Cardiac muscle cell (in vitro differentiated cells and primary cell): Measurements from ENCODE around the gene DRD4. TPM values are rescaled to one million over a fixed set of nuclear protein-coding genes. Genes with fewer than 3 reads are reported as not detected.
"Not testable (repeated sequence)": the region's sequence is repeated elsewhere in the genome, so short reads cannot be mapped to it uniquely, and the experiment has no call there.

Source experiments
- DNase-seq, 2 donors: peaks; one replicate each; pipeline versions ENCODE4 v3.0.0 to v3.0.0-alpha.2; 2010 to 2017; ENCODE audit warnings: low read depth in 1 of 2, low spot score in 1 of 2
- H3K27ac ChIP-seq: fragments of 200-600 bp; sonication (generic); 2 replicates; pipeline ENCODE4 v1.5.1; 2016
- H3K27me3 ChIP-seq: fragments of 200-600 bp; sonication (generic); 2 replicates; pipeline ENCODE4 v1.6.0; 2016; ENCODE audit warnings: control low read depth
- H3K36me3 ChIP-seq: fragments of 200-600 bp; sonication (generic); 2 replicates; pipeline ENCODE4 v1.5.1; 2016; ENCODE audit warnings: control low read depth
- H3K4me1 ChIP-seq: fragments of 200-600 bp; sonication (generic); 2 replicates; pipeline ENCODE4 v1.8.1; 2017; ENCODE audit warnings: low read depth, mild to moderate bottlenecking, mixed run types
- H3K4me3 ChIP-seq: fragments of 200-600 bp; sonication (generic); 2 replicates; pipeline ENCODE4 v1.5.1; 2016; ENCODE audit warnings: mild to moderate bottlenecking
- H3K9me3 ChIP-seq: fragments of 200-600 bp; sonication (generic); 2 replicates; pipeline ENCODE4 v1.5.1; 2017; ENCODE audit warnings: low read depth, mild to moderate bottlenecking, control low read depth
- polyA plus RNA-seq: library from polyadenylated mRNA; unstranded; fragments of >200 nt; fragmentation: Nextera tagmentation; extraction: Ambion mirVana; gene quantifications from 2 replicates; pipeline ENCODE4 v1.2.1, GENCODE V29; 2016
- total RNA-seq: library from RNA; depleted of rRNA; stranded (reverse); fragments of >200 nt; gene quantifications from 2 replicates; pipeline ENCODE4 v1.2.3, GENCODE V29; 2016
- TF ChIP-seq, protein P1 (sequence below): IDR thresholded peaks from 2 replicates; pipeline ENCODE4 v1.5.1; 2012; ENCODE audit warnings: low read depth, mild to moderate bottlenecking, low read length

DRD4 gene
- total and polyA plus RNA-seq, 2 experiments from 2014 or later, result 0.75 to 1.2 TPM

DNA sequence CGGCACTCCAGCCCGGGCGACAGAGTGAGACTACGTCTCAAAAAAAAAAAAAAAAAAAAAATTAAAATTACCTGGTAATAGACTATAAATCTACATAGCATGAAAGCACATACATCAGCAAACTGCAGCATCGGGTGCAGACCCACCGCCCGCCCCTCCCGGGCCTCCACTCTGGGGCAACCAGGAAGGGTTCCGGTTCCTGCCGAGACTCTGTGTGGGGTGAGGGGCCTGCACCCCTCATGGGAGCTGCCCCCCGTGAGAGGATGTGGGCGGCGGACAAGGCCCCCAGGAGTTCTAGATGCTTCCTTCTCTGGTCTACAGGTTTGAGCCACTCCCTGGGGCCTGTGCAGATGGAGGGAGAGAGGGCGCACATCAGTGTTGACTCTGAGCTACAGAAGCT, 9.1 kb downstream of the DRD4 start:
- Histone ChIP-seq H3K9me3 (no peaks in the 10 kb centered on the region), H3K4me1 (no peaks in the 10 kb centered on the region), H3K36me3 (peaks cover 10% of the 10 kb centered on the region), H3K4me3 (no peak overlapping the region), H3K27ac (no peak overlapping the region), H3K27me3 (no peaks in the 10 kb centered on the region)
- DNase-seq, result no peak
- TF ChIP-seq, protein P1, sequence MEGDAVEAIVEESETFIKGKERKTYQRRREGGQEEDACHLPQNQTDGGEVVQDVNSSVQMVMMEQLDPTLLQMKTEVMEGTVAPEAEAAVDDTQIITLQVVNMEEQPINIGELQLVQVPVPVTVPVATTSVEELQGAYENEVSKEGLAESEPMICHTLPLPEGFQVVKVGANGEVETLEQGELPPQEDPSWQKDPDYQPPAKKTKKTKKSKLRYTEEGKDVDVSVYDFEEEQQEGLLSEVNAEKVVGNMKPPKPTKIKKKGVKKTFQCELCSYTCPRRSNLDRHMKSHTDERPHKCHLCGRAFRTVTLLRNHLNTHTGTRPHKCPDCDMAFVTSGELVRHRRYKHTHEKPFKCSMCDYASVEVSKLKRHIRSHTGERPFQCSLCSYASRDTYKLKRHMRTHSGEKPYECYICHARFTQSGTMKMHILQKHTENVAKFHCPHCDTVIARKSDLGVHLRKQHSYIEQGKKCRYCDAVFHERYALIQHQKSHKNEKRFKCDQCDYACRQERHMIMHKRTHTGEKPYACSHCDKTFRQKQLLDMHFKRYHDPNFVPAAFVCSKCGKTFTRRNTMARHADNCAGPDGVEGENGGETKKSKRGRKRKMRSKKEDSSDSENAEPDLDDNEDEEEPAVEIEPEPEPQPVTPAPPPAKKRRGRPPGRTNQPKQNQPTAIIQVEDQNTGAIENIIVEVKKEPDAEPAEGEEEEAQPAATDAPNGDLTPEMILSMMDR, result no peak

DNA sequence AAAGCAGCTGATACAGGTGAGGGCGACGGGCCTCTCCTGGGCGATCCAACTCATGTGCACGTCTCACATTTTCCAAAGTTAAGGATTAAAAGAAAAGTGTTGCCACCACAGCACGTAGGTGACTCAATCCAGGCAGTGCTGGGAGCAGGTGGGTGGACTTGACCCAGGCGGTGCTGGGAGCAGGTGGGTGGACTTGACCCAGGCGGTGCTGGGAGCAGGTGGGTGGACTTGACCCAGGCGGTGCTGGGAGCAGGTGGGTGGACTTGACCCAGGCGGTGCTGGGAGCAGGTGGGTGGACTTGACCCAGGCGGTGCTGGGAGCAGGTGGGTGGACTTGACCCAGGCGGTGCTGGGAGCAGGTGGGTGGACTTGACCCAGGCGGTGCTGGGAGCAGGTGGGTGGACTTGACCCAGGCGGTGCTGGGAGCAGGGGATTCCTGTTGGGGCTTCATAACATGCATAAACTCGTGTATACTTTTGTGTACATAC, 10.6 kb downstream of the DRD4 start:
- H3K9me3 ChIP-seq, H3K4me3 ChIP-seq, H3K27ac ChIP-seq, H3K4me1 ChIP-seq, DNase-seq, H3K27me3 ChIP-seq: not testable (repeated sequence)
- peaks cover 10% of the 10 kb centered on the region for H3K36me3 ChIP-seq

DNA sequence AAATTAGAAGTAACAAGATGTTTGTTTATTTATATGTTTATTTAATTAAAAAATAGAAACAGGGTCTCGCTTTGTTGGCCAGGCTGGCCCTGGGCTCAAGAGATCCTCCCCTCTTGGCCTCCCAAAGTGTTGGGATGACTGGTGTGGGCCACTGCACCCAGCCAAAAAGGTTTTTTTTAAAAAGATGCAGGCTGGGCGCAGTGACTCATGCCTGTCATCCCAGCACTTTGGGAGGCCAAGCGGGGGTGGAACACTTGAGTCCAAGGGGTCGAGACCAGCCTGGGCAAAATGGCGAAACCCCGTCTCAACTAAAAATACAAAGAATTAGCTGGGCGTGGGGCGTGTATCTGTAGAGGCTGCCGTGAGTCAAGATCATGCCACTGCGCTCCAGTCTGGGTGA, 13.4 kb downstream of the DRD4 start:
- Histone ChIP-seq H3K4me1 (no peaks in the 10 kb centered on the region), H3K27ac (no peak overlapping the region), H3K27me3 (no peaks in the 10 kb centered on the region), H3K4me3 (no peak overlapping the region), H3K36me3 (peaks cover 10% of the 10 kb centered on the region), H3K9me3 (no peaks in the 10 kb centered on the region)
- DNase-seq, result no peak
- TF ChIP-seq, protein P1, result no peak

DNA sequence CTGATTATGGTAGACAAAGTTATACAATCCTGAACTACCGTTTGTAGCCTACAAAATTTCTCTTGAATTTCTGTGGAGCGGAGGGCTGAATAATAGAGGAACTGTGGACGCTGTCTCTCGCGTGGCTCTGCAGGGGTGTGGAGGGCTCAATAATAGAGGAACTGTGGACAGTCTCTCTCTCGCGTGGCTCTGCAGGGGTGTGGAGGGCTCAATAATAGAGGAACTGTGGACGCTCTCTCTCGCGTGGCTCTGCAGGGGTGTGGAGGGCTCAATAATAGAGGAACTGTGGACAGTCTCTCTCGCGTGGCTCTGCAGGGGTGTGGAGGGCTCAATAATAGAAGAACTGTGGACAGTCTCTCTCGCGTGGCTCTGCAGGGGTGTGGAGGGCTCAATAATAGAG, 16.1 kb downstream of the DRD4 start:
- H3K9me3 ChIP-seq, H3K27me3 ChIP-seq, H3K4me1 ChIP-seq, H3K4me3 ChIP-seq, H3K27ac ChIP-seq, DNase-seq: not testable (repeated sequence)
- H3K36me3 ChIP-seq, result peaks cover 10% of the 10 kb centered on the region

DNA sequence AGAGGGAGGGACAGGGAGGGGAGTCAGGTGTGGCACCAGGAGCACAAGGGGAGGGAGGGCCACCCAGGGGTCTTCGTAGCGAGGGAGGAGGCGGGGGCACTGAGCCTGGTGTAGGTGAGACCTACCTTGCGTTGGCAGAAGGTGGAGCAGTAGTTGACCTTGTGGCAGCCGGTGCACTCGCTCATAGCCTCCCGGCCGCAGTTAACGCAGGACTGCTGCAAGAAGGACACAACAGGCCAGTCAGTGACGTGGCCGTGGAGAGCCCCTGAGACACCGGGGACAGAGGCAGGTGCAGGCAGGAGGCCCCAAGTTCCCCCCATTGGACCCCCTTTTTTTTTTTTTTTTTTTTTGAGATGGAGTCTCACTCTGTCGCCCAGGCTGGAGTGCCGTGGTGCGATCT, 16.8 kb downstream of the DRD4 start:
- Histone ChIP-seq H3K9me3 (no peaks in the 10 kb centered on the region), H3K27ac (no peak overlapping the region), H3K27me3 (no peaks in the 10 kb centered on the region), H3K4me1 (no peaks in the 10 kb centered on the region), H3K4me3 (no peak overlapping the region), H3K36me3 (peaks cover 10% of the 10 kb centered on the region)
- DNase-seq, result no peak
- TF ChIP-seq, protein P1, result no peak

DNA sequence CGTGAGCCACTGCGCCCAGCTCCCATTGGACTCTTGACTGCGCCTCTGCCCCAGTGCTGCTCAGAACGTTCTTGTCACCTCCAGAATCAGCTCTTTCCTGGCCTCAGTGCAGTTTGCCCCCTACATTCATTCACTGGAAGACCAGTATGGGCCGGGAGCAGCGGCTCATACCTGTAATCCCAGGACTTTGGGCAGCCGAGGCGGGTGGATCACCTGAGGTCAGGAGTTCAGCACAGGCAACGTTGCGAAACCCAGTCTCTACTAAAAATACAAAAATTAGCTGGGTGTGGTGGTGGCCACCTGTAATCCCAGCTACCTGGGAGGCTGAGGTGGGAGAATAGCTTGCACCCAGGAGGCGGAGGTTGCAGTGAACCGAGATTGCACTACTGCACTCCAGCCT, 17.4 kb downstream of the DRD4 start:
- not testable (repeated sequence) for DNase-seq, H3K4me3 ChIP-seq
- peaks cover 10% of the 10 kb centered on the region for H3K36me3 ChIP-seq

DNA sequence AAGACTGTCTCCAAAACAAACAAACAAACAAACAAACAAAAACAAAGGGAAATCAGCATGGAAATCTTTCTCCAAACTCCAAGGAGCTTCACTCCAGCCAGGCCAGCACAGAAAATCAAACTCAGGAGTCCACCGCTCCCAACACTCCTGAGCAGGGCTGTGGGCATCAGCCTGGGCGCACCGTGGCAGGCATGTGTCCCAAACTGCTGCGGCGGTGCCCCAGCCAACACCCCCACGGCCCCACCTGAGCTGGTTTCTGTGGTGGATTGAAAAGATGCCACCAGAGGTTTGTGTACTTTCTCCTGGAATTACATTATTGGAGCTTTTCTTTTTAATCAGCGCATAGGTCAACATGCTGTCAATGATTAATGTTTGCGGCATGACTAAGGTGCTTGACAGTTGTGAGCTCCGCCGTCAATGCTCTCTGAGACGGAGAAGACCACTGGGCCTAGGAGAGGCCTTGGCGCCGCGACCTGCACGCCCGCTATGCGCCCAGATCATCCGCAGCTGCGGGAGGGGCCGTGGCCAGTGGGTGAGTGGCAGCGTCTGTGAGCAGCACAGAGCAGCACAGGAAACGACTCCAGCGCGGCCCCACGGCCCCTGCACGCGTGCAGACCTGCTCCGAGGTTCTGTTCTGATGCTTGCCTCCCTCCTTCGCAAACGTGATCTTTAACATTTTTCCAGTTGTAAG, 18.1 kb downstream of the DRD4 start:
- Histone ChIP-seq H3K4me1 (no peaks in the 10 kb centered on the region), H3K27ac (no peak overlapping the region), H3K9me3 (no peaks in the 10 kb centered on the region), H3K27me3 (no peaks in the 10 kb centered on the region), H3K4me3 (no peak overlapping the region), H3K36me3 (peaks cover 6% of the 10 kb centered on the region)
- DNase-seq, result no peak
- TF ChIP-seq, protein P1, result no peak

More for the DNA sequence above, 17.4 kb downstream of the DRD4 start:
- not testable (repeated sequence) for H3K4me1 ChIP-seq, H3K27ac ChIP-seq, H3K27me3 ChIP-seq, H3K9me3 ChIP-seq
